HL-60 (cell line): Measurements from ENCODE around the gene MAN1A2.

Source experiments
- DNase-seq, 2 experiments: peaks; one replicate each; pipeline ENCODE4 v3.0.0-alpha.2; 2010 to 2020; ENCODE audit warnings: low read depth in 1 of 2, low spot score in 1 of 2
- H3K27ac ChIP-seq: fragments of 250-450 bp; sonication (Bioruptor Pico); replicated peaks from 2 replicates; pipeline ENCODE4 v1.5.1; 2020; ENCODE audit warnings: mild to moderate bottlenecking, moderate library complexity
- H3K27me3 ChIP-seq: fragments of 250-450 bp; sonication (Bioruptor Pico); 2 replicates; pipeline ENCODE4 v1.5.1; 2021; ENCODE audit warnings: mild to moderate bottlenecking, moderate library complexity; ENCODE audit not compliant: insufficient read depth, poor library complexity, severe bottlenecking
- H3K4me3 ChIP-seq: replicated peaks from 2 replicates; pipeline ENCODE4 v1.5.1; 2011; ENCODE audit warnings: mild to moderate bottlenecking, control low read depth, low read length; ENCODE audit not compliant: insufficient read depth
- CTCF ChIP-seq: IDR thresholded peaks from one replicate; pipeline ENCODE4 v1.5.1; 2011; ENCODE audit warnings: low read length, control low read depth, inconsistent platforms; ENCODE audit not compliant: insufficient read depth
- GABPA ChIP-seq: IDR thresholded peaks from 2 replicates; pipeline ENCODE4 v1.6.1; 2012; ENCODE audit warnings: low read depth
- POLR2AphosphoS5 ChIP-seq: IDR thresholded peaks from 2 replicates; pipeline ENCODE4 v1.6.1; 2012; ENCODE audit warnings: low read depth
- REST ChIP-seq: IDR thresholded peaks from 2 replicates; pipeline ENCODE4 v1.6.1; 2012; ENCODE audit warnings: low read depth; ENCODE audit not compliant: insufficient replicate concordance
- SPI1 ChIP-seq: IDR thresholded peaks from 2 replicates; pipeline ENCODE4 v1.6.1; 2012; ENCODE audit warnings: low read depth, mild to moderate bottlenecking, borderline replicate concordance

The MAN1A2 gene

GRCh38 chr1:117575586-117576225 is 208.5 kb downstream of the MAN1A2 start:
- no peak overlapping the region for H3K4me3 ChIP-seq
- H3K27me3 ChIP-seq: no peaks in the 10 kb centered on the region
- no peak for TF ChIP-seq CTCF
- TF ChIP-seq GABPA: no peak
- TF ChIP-seq REST: no peak
- TF ChIP-seq SPI1: no peak
- TF ChIP-seq POLR2AphosphoS5: no peak
- no peak for DNase-seq
- H3K27ac ChIP-seq: no peak overlapping the region

- H3K27me3 ChIP-seq: no peaks in the 10 kb centered on the region
- no peak overlapping the region for H3K27ac ChIP-seq
- TF ChIP-seq CTCF: no peak
- no peak for TF ChIP-seq POLR2AphosphoS5
- no peak for TF ChIP-seq GABPA
- no peak for TF ChIP-seq SPI1
- TF ChIP-seq REST: no peak
- H3K4me3 ChIP-seq: no peak overlapping the region
- no peak for DNase-seq
Observed at GRCh38 chr1:117576236-117576635, 209.0 kb downstream of the MAN1A2 start.

- Histone ChIP-seq H3K27me3 (no peaks in the 10 kb centered on the region), H3K27ac (no peak overlapping the region), H3K4me3 (no peak overlapping the region)
- TF ChIP-seq CTCF (no peak), SPI1 (no peak), REST (no peak), POLR2AphosphoS5 (no peak), GABPA (no peak)
- DNase-seq: no peak
Observed at GRCh38 chr1:117577191-117577885, 210.1 kb downstream of the MAN1A2 start.
